T47D (cell line): ENCODE results near the gene CLHC1.
"Not testable (repeated sequence)": the region's sequence is repeated elsewhere in the genome, so short reads cannot be mapped to it uniquely, and the experiment has no call there.

Experiments used
- DNase-seq, 2 experiments: peaks; one replicate each; pipeline versions ENCODE4 v3.0.0 to v3.0.0-alpha.2; 2011 to 2012; ENCODE audit warnings: low read depth in 1 of 2, low spot score in 1 of 2
- JUND ChIP-seq: IDR thresholded peaks from 2 replicates; pipeline ENCODE4 v1.6.1; 2012; ENCODE audit warnings: low read depth
- in situ Hi-C: cut with HindIII; loops from 2 replicates; pipeline ENCODE4 v1.10.0; 2016; ENCODE audit warnings: low sequenced_read_pairs, low pct_unique_long_range_greater_than_20kb

Gene CLHC1

GRCh38 chr2:55245411-55245810 is 13.3 kb upstream of the CLHC1 start:
- TF ChIP-seq JUND = no peak
- DNase-seq = no peak
- in situ Hi-C loops = no loop called here

DNA sequence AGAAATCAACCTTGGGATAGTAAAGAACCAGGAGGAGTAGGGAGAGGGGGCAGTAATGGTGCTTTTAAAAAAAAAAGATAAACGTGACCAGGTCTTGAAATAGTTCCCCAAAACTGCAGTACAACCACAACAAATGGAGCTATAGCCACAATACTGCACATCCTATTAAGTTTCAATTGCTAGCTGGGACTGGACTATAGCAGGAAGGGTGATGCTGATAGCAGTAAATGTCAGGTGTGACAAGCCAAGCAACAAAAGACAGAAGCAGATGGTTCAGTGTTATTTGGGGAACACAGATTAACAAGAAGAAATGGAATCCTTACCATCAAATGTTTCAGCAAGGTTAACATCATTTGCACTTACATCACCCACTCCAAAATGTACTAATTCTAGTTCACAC is 10.5 kb upstream of the CLHC1 start:
- no peak for TF ChIP-seq JUND
- no peak for DNase-seq
- in situ Hi-C loops = no loop called here

DNA sequence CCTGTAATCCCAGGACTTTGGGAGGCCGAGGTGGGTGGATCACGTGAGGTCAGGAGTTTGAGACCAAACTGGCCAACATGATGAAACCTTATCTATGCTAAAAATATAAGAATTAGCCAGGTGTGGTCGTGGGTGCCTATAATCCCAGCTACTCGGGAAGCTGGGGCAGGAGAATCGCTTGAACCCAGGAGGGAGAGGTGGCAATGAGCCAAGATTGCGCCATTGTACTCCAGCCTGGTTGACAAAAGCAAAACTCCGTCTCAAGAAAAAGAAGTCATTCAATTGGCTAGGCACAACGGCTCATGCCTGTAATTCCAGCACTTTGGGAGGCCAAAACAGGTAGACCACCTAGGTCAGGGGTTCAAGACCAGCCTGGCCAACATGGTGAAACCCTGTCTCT is 9.5 kb upstream of the CLHC1 start:
- in situ Hi-C loops, DNase-seq: not testable (repeated sequence)

GRCh38 chr2:55239656-55240222 is 7.6 kb upstream of the CLHC1 start:
- no peak for TF ChIP-seq JUND
- in situ Hi-C loops = no loop called here
- no peak for DNase-seq

- in situ Hi-C loops = no loop called here
- DNase-seq = peak in 1 of 2 experiments; percentile 1
- no peak for TF ChIP-seq JUND
Measured at GRCh38 chr2:55236992-55237543, 5.0 kb upstream of the CLHC1 start.

DNA sequence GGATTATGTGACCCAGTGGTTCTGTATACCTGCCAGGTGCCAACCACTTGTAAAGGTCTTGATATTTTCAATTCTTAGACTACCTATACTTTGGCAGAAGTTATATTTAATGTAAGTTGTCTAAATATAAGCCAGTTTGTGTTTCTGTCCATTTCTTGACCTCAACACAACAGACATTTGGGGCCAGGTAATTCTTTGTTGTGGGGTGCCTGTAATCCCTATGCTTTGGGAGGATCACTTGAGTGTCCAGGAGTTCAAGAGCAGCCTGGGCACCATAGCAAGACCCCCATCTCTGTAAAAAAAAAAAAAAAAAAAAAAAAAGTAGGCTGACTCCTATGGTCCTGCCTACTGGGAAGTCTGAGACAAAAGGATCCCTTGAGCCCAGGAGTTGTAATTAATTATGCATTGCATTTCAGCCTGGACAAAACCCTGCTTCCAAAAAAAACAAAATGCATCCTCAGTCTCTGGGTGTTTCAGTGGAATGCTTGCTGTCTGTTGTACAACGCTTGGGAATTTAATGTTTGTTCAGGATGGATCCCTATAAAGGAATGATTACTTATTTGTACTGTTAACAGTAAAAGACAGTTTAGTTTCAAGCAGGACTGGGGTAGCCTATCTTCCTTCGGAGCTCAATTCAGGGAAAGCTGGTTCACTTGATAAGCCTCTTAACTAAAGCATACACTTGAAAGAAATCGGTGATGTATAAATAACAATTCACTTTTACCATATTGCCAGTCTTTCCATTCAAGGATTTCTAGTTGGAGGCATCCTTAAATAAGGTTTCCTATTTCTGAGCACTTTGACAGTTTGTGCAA is 3.8 kb upstream of the CLHC1 start:
- no peak for DNase-seq
- no peak for TF ChIP-seq JUND
- in situ Hi-C loops = no loop called here

DNA sequence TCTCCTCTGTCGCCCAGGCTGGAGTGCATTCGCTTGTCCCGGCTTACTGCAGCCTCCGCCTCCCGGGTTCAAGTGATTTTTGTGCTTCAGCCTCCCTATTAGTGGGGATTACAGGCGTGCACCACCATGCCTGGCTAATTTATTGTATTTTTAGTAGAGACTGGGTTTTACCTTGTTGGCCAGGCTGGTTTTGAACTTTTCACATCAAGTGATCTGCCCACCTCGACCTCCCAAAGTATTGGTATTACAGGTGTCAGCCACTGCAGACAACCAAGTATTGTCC is 1.5 kb upstream of the CLHC1 start:
- in situ Hi-C loops = no loop called here
- TF ChIP-seq JUND = no peak

GRCh38 chr2:55232863-55233657 is 967 bp upstream of the CLHC1 start:
- in situ Hi-C loops = no loop called here
- TF ChIP-seq JUND = no peak
- peak in 1 of 2 experiments; percentile 23 for DNase-seq

More for the DNA sequence above, 1.5 kb upstream of the CLHC1 start:
- DNase-seq = no peak

GRCh38 chr2:55231546-55232083 is 478 bp downstream of the CLHC1 start:
- in situ Hi-C loops = no loop called here

DNA sequence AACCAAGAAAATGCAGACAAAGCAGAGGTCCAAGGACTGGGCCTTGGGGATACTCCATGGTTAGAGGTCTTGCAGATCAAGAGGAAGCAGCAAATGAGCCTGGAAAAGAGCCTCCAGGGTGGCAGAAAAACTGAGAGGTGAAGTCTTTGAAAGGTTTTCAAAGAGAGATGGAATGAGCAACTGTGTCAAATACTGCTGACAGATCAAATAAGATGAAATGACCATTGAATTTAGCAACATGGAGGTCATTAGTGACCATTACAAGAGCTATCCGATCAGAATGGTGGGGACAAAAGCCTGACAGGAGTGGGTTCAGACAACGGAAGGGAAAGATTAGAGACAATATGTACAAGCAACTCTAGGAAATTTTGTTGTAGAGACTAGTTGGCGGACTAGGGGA is 1.5 kb downstream of the CLHC1 start:
- no peak for TF ChIP-seq JUND
- in situ Hi-C loops = no loop called here
- no peak for DNase-seq

More at GRCh38 chr2:55231546-55232083, 478 bp downstream of the CLHC1 start:
- TF ChIP-seq JUND = no peak
- DNase-seq = peak in 1 of 2 experiments; percentile 19

DNA sequence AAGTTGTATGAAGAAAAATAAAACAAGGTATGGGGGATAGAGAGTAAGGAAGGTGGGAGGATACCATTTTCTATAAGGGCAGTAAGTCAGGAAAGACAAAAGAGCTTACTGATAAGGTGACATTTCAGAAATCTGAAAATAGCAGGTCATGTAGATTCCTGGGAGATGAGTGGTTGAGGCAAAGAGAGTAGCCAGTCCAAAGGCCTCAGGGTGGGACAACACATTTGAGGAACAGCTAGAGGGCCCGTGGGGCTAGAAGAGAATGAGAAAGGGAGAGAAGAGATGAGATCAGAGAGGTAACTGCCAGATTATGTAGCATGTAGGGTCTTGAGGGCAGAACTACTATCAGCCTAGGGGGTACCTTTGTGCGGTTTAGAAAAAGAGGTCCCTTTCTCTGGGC is 2.9 kb downstream of the CLHC1 start:
- DNase-seq = no peak
- in situ Hi-C loops = no loop called here

GRCh38 chr2:55228226-55228563 is 3.9 kb downstream of the CLHC1 start:
- TF ChIP-seq JUND = no peak
- no peak for DNase-seq
- in situ Hi-C loops = no loop called here

More for the DNA sequence above, 2.9 kb downstream of the CLHC1 start:
- TF ChIP-seq JUND = no peak

GRCh38 chr2:55227437-55228225 is 4.5 kb downstream of the CLHC1 start:
- DNase-seq, in situ Hi-C loops: not testable (repeated sequence)
